Measurements from ENCODE around the gene SLC16A1. TPM values are rescaled to one million over a fixed set of nuclear protein-coding genes. Genes with fewer than 3 reads are reported as not detected.

SLC16A1 gene
- total and polyA plus RNA-seq, 2 of the 8 experiments (the other 6 are each of a cell fraction or from before 2014, with no cell fraction given), result 435 to 545 TPM

- TF ChIP-seq KDM4A (IDR thresholded peaks at IDR 0.05; ENCODE audit: low read depth, low read length, severe bottlenecking) (peak; percentile 38), SIN3A (conservative IDR thresholded peaks at IDR 0.05 in 1 of 2, IDR thresholded peaks at IDR 0.05 in 1 of 2; ENCODE audit: low read depth in 1 of 2, low read length in 2 of 2) (peak in 1 of 2 experiments; percentile 28; a peak in 2 of 4 replicates), RBBP5 (IDR thresholded peaks at IDR 0.05; ENCODE audit: borderline replicate concordance, low read depth, low read length) (0 out of 2 replicates have a peak, but pooled peaks have one; percentile 40)
These were observed at the start of gene SLC16A1 (continued) for GRCh38 chr1:112955773-112956543.

Data from H1 (cell line).